Activated T-helper 1 cell treated with anti-CD3 and anti-CD28 coated beads, Interleukin-12 subunit alpha, Interleukin-12 subunit beta, Interleukin-2, Interleukin-4 antibody, amounts not matched to agents 30 ng/mL and 10 ng/mL and 1 ng/mL, durations not matched to agents 14 hours and 24 hours and 36 hours (primary cell): Measurements from ENCODE around the gene UST. TPM values are rescaled to one million over a fixed set of nuclear protein-coding genes. Genes with fewer than 3 reads are reported as not detected.
"Not testable (repeated sequence)": the region's sequence is repeated elsewhere in the genome, so short reads cannot be mapped to it uniquely, and the experiment has no call there.

ENCODE experiments used
- DNase-seq: peaks from one replicate; pipeline ENCODE4 v3.0.0; 2021; ENCODE audit warnings: low spot score
- H3K27ac Mint-ChIP-seq: one replicate; pipeline ENCODE4 v1.8.0; 2021; ENCODE audit warnings: mild to moderate bottlenecking, mixed read lengths
- H3K27me3 Mint-ChIP-seq: one replicate; pipeline ENCODE4 v1.8.0; 2022; ENCODE audit warnings: mild to moderate bottlenecking, moderate library complexity, mixed read lengths; ENCODE audit not compliant: insufficient read depth
- H3K36me3 Mint-ChIP-seq: one replicate; pipeline ENCODE4 v1.8.0; 2021; ENCODE audit warnings: low read depth, mixed read lengths
- H3K4me1 Mint-ChIP-seq: one replicate; pipeline ENCODE4 v1.8.0; 2021; ENCODE audit warnings: low read depth, mixed read lengths
- H3K4me3 Mint-ChIP-seq: one replicate; pipeline ENCODE4 v1.8.0; 2021; ENCODE audit warnings: mild to moderate bottlenecking, moderate library complexity, mixed read lengths
- H3K9me3 Mint-ChIP-seq: one replicate; pipeline ENCODE4 v1.8.0; 2021; ENCODE audit warnings: mixed read lengths
- intact Hi-C: fragments of 100-400 bp; cut with micrococcal nuclease; formaldehyde crosslinking; loops from one replicate; pipeline ENCODE4 v1.15.1; 2024
- total RNA-seq: library from RNA; stranded (reverse); gene quantifications from 2 replicates; pipeline ENCODE4 v1.2.3, GENCODE V29; 2022

Gene UST
- total RNA-seq, 1 donor from 2014 or later, result 0.49 TPM

GRCh38 chr6:149006236-149006635, 259.4 kb downstream of the UST start:
- H3K36me3 Mint-ChIP-seq, DNase-seq, H3K4me3 Mint-ChIP-seq, H3K27ac Mint-ChIP-seq, H3K4me1 Mint-ChIP-seq, intact Hi-C loops: not testable (repeated sequence)
- peaks cover 25% of the 10 kb centered on the region for H3K9me3 Mint-ChIP-seq
- peaks cover 15% of the 10 kb centered on the region for H3K27me3 Mint-ChIP-seq

DNA sequence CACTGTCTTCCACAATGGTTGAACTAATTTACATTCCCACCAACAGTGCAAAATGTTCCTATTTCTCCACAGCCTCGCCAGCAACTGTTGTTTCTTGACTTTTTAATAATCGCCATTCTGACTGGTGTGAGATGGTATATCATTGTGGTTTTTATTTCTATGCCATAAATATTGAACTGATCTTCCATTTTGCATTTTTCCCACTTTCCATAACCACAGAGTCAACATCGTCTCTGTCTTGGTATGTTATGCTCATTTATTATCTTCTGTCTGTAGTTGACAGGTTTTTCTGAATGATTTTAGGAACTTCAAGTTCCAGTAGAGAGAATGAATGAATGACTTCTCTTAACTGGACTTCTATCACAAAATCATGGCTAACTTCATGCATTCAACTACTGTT, 259.8 kb downstream of the UST start:
- H3K4me3 Mint-ChIP-seq, result no peak overlapping the region
- no peaks in the 10 kb centered on the region for H3K4me1 Mint-ChIP-seq
- peaks cover 15% of the 10 kb centered on the region for H3K27me3 Mint-ChIP-seq
- peaks cover 20% of the 10 kb centered on the region for H3K9me3 Mint-ChIP-seq
- no peaks in the 10 kb centered on the region for H3K36me3 Mint-ChIP-seq
- no peak for DNase-seq
- H3K27ac Mint-ChIP-seq, result no peak overlapping the region
- intact Hi-C loops, result no loop called here

DNA sequence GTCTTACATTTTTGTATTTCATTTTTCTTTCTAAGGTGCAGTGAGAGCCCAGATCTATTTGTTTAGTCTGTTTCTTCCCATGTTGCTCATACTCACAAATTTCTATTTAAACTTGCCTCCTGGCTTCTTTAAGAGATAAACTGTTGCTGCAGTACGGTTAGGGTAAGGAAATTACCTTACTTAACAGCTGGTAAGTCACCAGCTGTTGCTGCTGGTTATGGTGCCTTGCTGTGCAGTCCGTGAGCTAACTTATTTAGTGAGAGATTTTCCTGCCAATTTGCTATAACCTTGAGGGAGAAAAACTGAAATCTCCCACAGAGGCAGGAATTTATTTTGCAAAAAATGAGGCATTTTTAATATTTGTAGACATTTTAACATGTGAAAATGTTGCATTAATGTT, 261.0 kb downstream of the UST start:
- no peak for DNase-seq
- H3K9me3 Mint-ChIP-seq, result peaks cover 15% of the 10 kb centered on the region
- peaks cover 15% of the 10 kb centered on the region for H3K27me3 Mint-ChIP-seq
- no peaks in the 10 kb centered on the region for H3K4me1 Mint-ChIP-seq
- intact Hi-C loops, result no loop called here
- H3K27ac Mint-ChIP-seq, result no peak overlapping the region
- no peaks in the 10 kb centered on the region for H3K36me3 Mint-ChIP-seq
- H3K4me3 Mint-ChIP-seq, result no peak overlapping the region

GRCh38 chr6:149008741-149009140, 261.9 kb downstream of the UST start:
- H3K27ac Mint-ChIP-seq, result no peak overlapping the region
- DNase-seq, result no peak
- intact Hi-C loops, result no loop called here
- no peak overlapping the region for H3K4me3 Mint-ChIP-seq
- H3K27me3 Mint-ChIP-seq, result peaks cover 15% of the 10 kb centered on the region
- no peaks in the 10 kb centered on the region for H3K36me3 Mint-ChIP-seq
- no peaks in the 10 kb centered on the region for H3K4me1 Mint-ChIP-seq
- peaks cover 12% of the 10 kb centered on the region for H3K9me3 Mint-ChIP-seq

DNA sequence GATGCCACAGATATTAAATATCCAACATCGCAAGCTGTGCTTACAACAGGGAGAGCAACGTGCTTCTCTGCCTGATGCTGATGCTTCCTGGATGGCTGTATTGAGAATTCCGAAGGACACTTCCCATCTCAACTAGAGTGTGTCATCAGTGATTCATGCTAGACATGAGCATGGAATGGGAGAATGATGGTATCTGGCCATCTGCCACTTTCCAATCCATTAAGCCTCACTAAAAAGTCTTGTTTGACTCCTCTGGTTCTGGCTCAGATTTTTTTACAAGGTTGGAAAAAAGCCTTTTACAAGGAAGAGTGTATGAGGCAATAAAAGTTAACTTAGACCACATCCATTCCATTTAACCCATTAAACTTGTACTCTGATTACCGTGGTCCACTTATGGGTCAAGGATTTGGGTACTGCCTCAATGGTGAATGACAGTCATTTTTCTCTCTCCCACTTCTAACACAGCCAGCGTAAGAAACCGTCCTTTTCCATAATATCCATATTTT, 265.3 kb downstream of the UST start:
- H3K9me3 Mint-ChIP-seq, result no peaks in the 10 kb centered on the region
- intact Hi-C loops, result no loop called here

GRCh38 chr6:149013586-149014344, 266.9 kb downstream of the UST start:
- Mint-ChIP-seq H3K4me3 (no peak overlapping the region), H3K9me3 (no peaks in the 10 kb centered on the region), H3K36me3 (no peaks in the 10 kb centered on the region), H3K4me1 (no peaks in the 10 kb centered on the region), H3K27ac (no peak overlapping the region), H3K27me3 (peaks cover 11% of the 10 kb centered on the region)
- intact Hi-C loops, result no loop called here
- DNase-seq, result no peak

More for the DNA sequence above, 265.3 kb downstream of the UST start:
- Mint-ChIP-seq H3K4me1 (no peaks in the 10 kb centered on the region), H3K36me3 (no peaks in the 10 kb centered on the region), H3K4me3 (no peak overlapping the region), H3K27me3 (peaks cover 15% of the 10 kb centered on the region), H3K27ac (no peak overlapping the region)
- no peak for DNase-seq

- Mint-ChIP-seq H3K36me3 (no peaks in the 10 kb centered on the region), H3K9me3 (no peaks in the 10 kb centered on the region), H3K4me3 (no peak overlapping the region), H3K27me3 (peaks cover 7% of the 10 kb centered on the region), H3K4me1 (no peaks in the 10 kb centered on the region), H3K27ac (no peak overlapping the region)
- DNase-seq, result no peak
- intact Hi-C loops, result no loop called here
These were observed 268.1 kb downstream of the UST start for GRCh38 chr6:149014631-149015534.

DNA sequence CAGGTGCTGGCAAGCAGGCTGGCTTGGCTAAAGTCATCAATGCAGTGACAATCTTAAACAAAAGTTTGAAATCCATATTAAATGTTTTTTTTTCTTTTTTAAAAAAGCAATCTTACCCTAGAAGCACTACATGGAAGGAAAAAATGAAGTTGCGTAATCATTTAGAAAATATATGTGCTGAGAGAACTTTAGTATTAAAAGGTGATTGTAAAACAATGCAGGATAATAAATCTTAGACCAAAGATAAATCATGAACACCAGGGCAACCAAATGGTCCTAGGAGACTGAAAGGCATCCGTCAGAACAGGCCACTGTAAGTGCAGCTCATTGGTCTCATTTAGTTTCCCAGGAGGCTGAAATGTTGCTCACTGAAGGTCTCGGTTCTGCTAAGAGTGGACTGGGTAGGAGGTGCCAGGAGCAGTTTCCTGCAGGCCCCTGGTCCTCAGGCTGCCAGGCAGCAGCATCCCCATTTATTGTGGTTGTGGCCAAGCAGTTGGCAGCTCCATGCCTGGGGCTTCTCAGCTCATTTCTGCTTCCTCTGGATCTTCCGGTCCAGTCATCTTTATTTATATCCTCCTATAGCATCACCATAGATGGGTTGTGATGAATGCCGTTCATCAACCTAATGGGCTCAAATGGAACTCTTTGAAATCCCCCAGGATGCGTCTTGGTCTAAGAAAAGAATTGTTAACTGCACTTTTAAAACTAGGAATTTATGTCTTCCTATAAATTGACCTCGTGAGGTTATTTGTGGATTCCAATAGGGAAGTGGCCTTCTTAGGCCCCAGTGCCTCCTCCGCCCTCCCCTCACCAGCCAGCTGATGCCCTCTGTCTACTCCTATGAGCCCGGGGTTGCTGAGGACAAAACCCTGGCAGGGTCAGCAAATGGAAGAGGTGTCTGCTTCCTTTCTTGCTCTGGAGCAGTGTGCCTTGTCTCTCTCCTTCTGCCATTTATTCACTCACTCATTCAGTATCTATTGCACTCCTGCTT, 269.0 kb downstream of the UST start:
- peaks cover 7% of the 10 kb centered on the region for H3K27me3 Mint-ChIP-seq
- no peak overlapping the region for H3K4me3 Mint-ChIP-seq
- no peaks in the 10 kb centered on the region for H3K36me3 Mint-ChIP-seq
- no peaks in the 10 kb centered on the region for H3K9me3 Mint-ChIP-seq
- intact Hi-C loops, result no loop called here
- no peaks in the 10 kb centered on the region for H3K4me1 Mint-ChIP-seq
- no peak overlapping the region for H3K27ac Mint-ChIP-seq
- no peak for DNase-seq

DNA sequence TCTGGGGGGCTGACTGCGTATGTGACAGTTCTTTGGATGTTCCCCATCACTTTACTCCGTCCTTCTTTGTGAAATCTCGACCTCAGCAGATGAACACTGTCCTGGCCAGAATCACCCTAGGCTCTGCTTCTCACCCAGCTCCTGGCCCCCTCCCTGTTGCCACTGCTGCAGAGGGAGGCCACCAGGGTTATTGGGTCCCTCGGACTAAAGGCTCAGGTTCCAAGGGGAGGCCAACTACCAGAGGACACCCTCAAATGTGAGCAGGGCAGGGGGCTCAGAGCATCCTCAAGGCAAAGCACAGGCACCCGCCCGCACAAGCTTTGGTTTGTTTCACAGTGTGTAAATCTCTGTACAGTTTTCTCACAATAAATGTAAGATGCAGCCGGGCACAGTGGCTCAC, 269.9 kb downstream of the UST start:
- H3K27me3 Mint-ChIP-seq, result peaks cover 4% of the 10 kb centered on the region
- no peaks in the 10 kb centered on the region for H3K4me1 Mint-ChIP-seq
- no peak overlapping the region for H3K4me3 Mint-ChIP-seq
- no peak overlapping the region for H3K27ac Mint-ChIP-seq
- no peaks in the 10 kb centered on the region for H3K36me3 Mint-ChIP-seq
- DNase-seq, result no peak
- H3K9me3 Mint-ChIP-seq, result no peaks in the 10 kb centered on the region
- intact Hi-C loops, result no loop called here

DNA sequence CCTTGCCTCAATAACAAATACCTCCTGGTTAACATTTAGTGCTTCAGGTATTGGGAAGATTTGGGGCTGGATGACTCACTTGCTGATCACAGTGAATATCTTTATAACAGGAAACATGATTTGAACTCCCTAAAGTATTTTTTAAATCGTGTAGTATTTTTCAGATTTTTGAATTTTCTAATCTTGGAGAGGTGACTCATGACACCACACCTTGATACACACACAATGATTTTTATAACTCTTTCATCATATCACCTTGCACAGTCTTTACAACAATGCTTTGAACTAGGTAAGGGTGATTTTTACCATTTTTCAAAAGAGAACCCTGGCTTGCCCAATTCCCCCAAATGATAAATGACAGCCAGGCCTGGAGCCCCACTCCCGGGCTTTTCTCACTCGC, 273.5 kb downstream of the UST start:
- Mint-ChIP-seq H3K4me1 (no peaks in the 10 kb centered on the region), H3K27ac (no peak overlapping the region), H3K36me3 (no peaks in the 10 kb centered on the region), H3K4me3 (no peak overlapping the region), H3K9me3 (no peaks in the 10 kb centered on the region), H3K27me3 (peaks cover 4% of the 10 kb centered on the region)
- intact Hi-C loops, result loop anchor here (10.0 kb wide), 1 partner anchor 456 kb away; no protein-coding TSS in a partner anchor
- DNase-seq, result no peak

DNA sequence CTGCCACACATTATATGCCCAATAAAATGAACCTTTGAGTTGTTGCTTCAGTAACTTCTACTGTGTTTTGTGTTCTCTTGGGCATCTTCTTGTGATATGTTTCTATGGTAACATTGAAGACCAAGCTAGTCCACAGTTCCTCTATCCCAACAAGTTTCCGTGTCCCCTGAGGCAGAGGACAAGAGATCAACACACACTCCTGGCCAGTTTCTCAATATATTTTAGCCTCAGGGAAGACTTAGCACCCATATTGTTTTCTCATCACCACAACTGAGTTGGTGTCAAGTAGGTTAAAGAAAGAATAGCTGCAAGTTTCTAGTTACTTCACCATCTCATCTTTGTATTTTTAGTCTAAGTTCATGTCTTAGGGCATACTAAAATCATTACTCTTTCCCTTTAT, 277.5 kb downstream of the UST start:
- intact Hi-C loops, result loop anchor here (10.0 kb wide), 1 partner anchor 460 kb away; no protein-coding TSS in a partner anchor
- Mint-ChIP-seq H3K9me3 (peaks cover 7% of the 10 kb centered on the region), H3K4me1 (peaks cover 13% of the 10 kb centered on the region), H3K27ac (no peak overlapping the region), H3K36me3 (peaks cover 12% of the 10 kb centered on the region), H3K4me3 (no peak overlapping the region), H3K27me3 (peaks cover 1% of the 10 kb centered on the region)
- no peak for DNase-seq

DNA sequence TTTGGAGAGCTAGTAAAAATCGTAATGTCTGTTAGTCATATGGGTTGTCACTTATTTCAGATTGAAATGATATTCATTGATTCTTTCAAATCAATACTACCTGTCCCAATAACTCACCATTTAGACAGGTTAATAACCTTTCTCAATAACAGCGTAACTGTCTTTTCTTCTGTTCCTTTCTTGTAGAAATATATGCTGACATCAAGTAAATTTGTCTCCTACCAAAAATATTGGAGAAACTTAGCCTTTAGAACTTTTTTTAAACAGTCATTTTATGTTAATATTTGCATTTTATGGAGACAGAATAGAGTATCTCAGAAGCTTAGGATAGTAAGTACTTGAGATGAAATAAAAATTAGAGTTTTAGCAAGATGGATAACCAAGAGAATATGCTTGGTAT, 278.2 kb downstream of the UST start:
- intact Hi-C loops, result loop anchor here (10.0 kb wide), 1 partner anchor 460 kb away; no protein-coding TSS in a partner anchor
- Mint-ChIP-seq H3K9me3 (peaks cover 7% of the 10 kb centered on the region), H3K4me1 (peaks cover 20% of the 10 kb centered on the region), H3K27ac (no peak overlapping the region), H3K27me3 (no peaks in the 10 kb centered on the region), H3K36me3 (peaks cover 12% of the 10 kb centered on the region), H3K4me3 (no peak overlapping the region)
- no peak for DNase-seq
